Colonic mucosa (tissue), 4 donors: ENCODE measurements around the gene PPP4R4. TPM values are rescaled to one million over a fixed set of nuclear protein-coding genes. Genes with fewer than 3 reads are reported as not detected.
"Not testable (repeated sequence)": the region's sequence is repeated elsewhere in the genome, so short reads cannot be mapped to it uniquely, and the experiment has no call there.

Experiments
- DNase-seq: peaks from one replicate; pipeline ENCODE4 v3.0.0-alpha.2; 2020
- H3K27ac ChIP-seq: fragments of 200-600 bp; one replicate; pipeline ENCODE4 v1.8.0; 2021
- H3K27me3 ChIP-seq: fragments of 200-600 bp; one replicate; pipeline ENCODE4 v1.8.0; 2021
- H3K36me3 ChIP-seq: fragments of 200-600 bp; one replicate; pipeline ENCODE4 v1.8.0; 2021
- H3K4me1 ChIP-seq: fragments of 200-600 bp; one replicate; pipeline ENCODE4 v1.8.0; 2021; ENCODE audit warnings: mild to moderate bottlenecking
- H3K4me3 ChIP-seq: fragments of 200-600 bp; one replicate; pipeline ENCODE4 v1.8.0; 2021
- H3K9ac ChIP-seq, 2 donors: one replicate each; pipeline ENCODE4 v1.7.0; 2013; ENCODE audit warnings: control low read depth in 2 of 2, low read depth in 2 of 2, low read length in 2 of 2
- H3K9me3 ChIP-seq: fragments of 200-600 bp; one replicate; pipeline ENCODE4 v1.8.0; 2021
- intact Hi-C: fragments of 100-400 bp; cut with DNase I; formaldehyde crosslinking; loops from one replicate; pipeline ENCODE4 v1.14.1; 2022
- total RNA-seq, 2 donors: library from RNA; stranded (reverse); fragmentation: NEBNext Ultra II Directional in 1 of 2; extraction: Animal tissue kit (Norgen Biotek cat#: 25700) in 1 of 2; gene quantifications; one replicate each; pipeline ENCODE4 v1.2.1, GENCODE V29; 2021
- TF ChIP-seq, protein P1 (sequence below): fragments of 200-600 bp; IDR thresholded peaks from one replicate; pipeline ENCODE4 v1.8.0; 2022; ENCODE audit warnings: antibody characterized with exemption, mild to moderate bottlenecking
- donor health status: healthy.
- donor health status: DM: no; HTN: no; CAD: no.
- donor health status: DM: no; HTN: no; CAD: no.

The PPP4R4 gene
- total RNA-seq, 2 donors from 2014 or later: 0.27 TPM; not detected in 1

DNA sequence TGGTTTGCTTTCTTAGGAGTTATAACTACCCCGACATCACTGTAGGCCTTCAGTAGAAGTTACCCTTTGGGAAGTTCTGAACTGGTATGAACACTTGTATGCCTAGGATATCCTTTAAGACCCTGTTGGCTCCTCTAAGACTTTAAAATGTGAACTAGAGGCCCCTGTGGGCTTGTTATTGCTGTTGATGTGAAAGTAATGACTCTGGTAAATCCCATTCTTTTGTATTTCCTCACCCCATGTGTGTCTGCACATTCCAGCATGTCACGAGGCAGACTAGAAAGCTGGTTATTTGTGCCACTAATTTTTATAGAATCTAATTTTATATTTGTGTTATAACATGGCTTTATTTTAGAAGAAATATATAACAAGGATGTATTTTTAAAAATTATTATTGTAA lies 70.1 kb downstream of the PPP4R4 start:
- Histone ChIP-seq H3K36me3 (no peaks in the 10 kb centered on the region), H3K4me1 (no peaks in the 10 kb centered on the region), H3K9ac (no peak overlapping the region), H3K27ac (no peak overlapping the region), H3K27me3 (no peaks in the 10 kb centered on the region), H3K4me3 (no peak overlapping the region), H3K9me3 (no peaks in the 10 kb centered on the region)
- no peak for DNase-seq
- TF ChIP-seq, protein P1, sequence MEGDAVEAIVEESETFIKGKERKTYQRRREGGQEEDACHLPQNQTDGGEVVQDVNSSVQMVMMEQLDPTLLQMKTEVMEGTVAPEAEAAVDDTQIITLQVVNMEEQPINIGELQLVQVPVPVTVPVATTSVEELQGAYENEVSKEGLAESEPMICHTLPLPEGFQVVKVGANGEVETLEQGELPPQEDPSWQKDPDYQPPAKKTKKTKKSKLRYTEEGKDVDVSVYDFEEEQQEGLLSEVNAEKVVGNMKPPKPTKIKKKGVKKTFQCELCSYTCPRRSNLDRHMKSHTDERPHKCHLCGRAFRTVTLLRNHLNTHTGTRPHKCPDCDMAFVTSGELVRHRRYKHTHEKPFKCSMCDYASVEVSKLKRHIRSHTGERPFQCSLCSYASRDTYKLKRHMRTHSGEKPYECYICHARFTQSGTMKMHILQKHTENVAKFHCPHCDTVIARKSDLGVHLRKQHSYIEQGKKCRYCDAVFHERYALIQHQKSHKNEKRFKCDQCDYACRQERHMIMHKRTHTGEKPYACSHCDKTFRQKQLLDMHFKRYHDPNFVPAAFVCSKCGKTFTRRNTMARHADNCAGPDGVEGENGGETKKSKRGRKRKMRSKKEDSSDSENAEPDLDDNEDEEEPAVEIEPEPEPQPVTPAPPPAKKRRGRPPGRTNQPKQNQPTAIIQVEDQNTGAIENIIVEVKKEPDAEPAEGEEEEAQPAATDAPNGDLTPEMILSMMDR: no peak
- intact Hi-C loops: no loop called here

- H3K27me3 ChIP-seq, H3K27ac ChIP-seq, H3K9ac ChIP-seq, H3K4me1 ChIP-seq, H3K9me3 ChIP-seq, DNase-seq, intact Hi-C loops, H3K4me3 ChIP-seq, H3K36me3 ChIP-seq: not testable (repeated sequence)
Measured at GRCh38 chr14:94264195-94264594, 90.1 kb downstream of the PPP4R4 start.

DNA sequence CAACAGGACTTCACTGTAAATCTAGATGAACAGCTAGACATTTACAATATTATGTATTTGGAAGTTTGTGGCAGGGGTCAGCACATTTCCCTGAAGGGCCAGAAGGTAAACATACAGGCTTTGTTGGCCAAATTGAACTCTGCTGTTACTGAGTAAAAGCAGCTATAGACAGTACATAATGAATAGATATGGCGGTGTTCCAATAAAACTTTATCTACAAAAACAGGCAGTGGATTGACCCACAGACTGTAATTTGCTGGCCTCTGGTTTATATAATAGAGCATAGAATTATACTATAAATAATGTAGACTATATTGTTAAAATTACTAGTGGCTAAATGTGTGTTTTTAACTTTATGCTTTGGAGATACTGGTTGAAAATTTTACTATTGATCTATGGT lies 93.2 kb downstream of the PPP4R4 start:
- DNase-seq: no peak
- intact Hi-C loops: no loop called here
- Histone ChIP-seq H3K27ac (no peak overlapping the region), H3K9me3 (no peaks in the 10 kb centered on the region), H3K4me3 (no peak overlapping the region), H3K4me1 (no peaks in the 10 kb centered on the region), H3K36me3 (no peaks in the 10 kb centered on the region), H3K9ac (no peak overlapping the region), H3K27me3 (no peaks in the 10 kb centered on the region)
- TF ChIP-seq, protein P1: no peak

- H3K27me3 ChIP-seq, DNase-seq, H3K4me3 ChIP-seq, H3K9me3 ChIP-seq, intact Hi-C loops, H3K36me3 ChIP-seq, H3K9ac ChIP-seq, H3K4me1 ChIP-seq, H3K27ac ChIP-seq: not testable (repeated sequence)
Measured at GRCh38 chr14:94268582-94268981, 94.5 kb downstream of the PPP4R4 start.

GRCh38 chr14:94269156-94269555 lies 95.0 kb downstream of the PPP4R4 start:
- H3K4me1 ChIP-seq: no peaks in the 10 kb centered on the region
- TF ChIP-seq, protein P1: no peak
- H3K4me3 ChIP-seq: no peak overlapping the region
- H3K27me3 ChIP-seq: no peaks in the 10 kb centered on the region
- no peak overlapping the region for H3K27ac ChIP-seq
- H3K9me3 ChIP-seq: no peaks in the 10 kb centered on the region
- intact Hi-C loops: no loop called here
- H3K36me3 ChIP-seq: no peaks in the 10 kb centered on the region
- no peak for DNase-seq
- no peak overlapping the region for H3K9ac ChIP-seq

- H3K27me3 ChIP-seq, H3K9ac ChIP-seq, H3K9me3 ChIP-seq, intact Hi-C loops, DNase-seq, H3K36me3 ChIP-seq, H3K27ac ChIP-seq, H3K4me1 ChIP-seq, H3K4me3 ChIP-seq: not testable (repeated sequence)
Measured at GRCh38 chr14:94276898-94277561, 102.9 kb downstream of the PPP4R4 start.

DNA sequence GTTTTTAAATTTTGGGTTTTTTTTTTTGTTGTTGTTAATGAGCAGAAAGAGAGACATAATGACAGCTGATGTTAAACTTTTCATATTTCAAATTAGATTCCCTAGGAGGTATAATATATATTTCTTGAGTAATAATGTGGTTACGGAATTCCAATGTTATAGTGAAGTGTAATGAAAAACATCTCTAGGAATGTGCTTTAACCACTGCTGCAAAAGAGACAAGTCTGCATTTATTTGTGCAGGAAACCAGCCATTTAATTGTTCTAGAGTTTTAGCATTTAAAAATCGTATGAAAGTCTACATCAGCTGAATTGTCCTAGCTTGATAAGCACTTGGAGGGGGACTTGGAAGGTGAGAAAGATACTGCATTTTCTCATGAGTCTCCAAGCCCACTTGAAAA lies 104.6 kb downstream of the PPP4R4 start:
- Histone ChIP-seq H3K4me3 (no peak overlapping the region), H3K4me1 (no peaks in the 10 kb centered on the region), H3K36me3 (no peaks in the 10 kb centered on the region), H3K27ac (no peak overlapping the region), H3K9me3 (no peaks in the 10 kb centered on the region), H3K9ac (no peak overlapping the region), H3K27me3 (no peaks in the 10 kb centered on the region)
- DNase-seq: no peak
- intact Hi-C loops: no loop called here
- TF ChIP-seq, protein P1: no peak
